SH-SY5Y (cell line): ENCODE measurements around the gene EFCAB8.

Experiments used
- GATA2 ChIP-seq: IDR thresholded peaks from 2 replicates; pipeline ENCODE4 v1.6.1; 2011; ENCODE audit warnings: mild to moderate bottlenecking, low read depth, low read length
- GATA3 ChIP-seq: IDR thresholded peaks from 2 replicates; pipeline ENCODE4 v1.6.1; 2011; ENCODE audit warnings: low read depth, mild to moderate bottlenecking, low read length, moderate library complexity

EFCAB8 gene

GRCh38 chr20:32991792-32992641, 133.3 kb downstream of the EFCAB8 start:
- TF ChIP-seq GATA2, result no peak

GRCh38 chr20:32993496-32994050, 134.8 kb downstream of the EFCAB8 start:
- TF ChIP-seq GATA2 (no peak), GATA3 (no peak)

- TF ChIP-seq GATA3 (no peak), GATA2 (no peak)
These were observed 137.1 kb downstream of the EFCAB8 start for GRCh38 chr20:32995802-32996201.

GRCh38 chr20:32997431-32997830, 138.7 kb downstream of the EFCAB8 start:
- TF ChIP-seq GATA3 (no peak), GATA2 (no peak)

- TF ChIP-seq GATA2 (no peak), GATA3 (no peak)
These were observed 141.0 kb downstream of the EFCAB8 start for GRCh38 chr20:32999603-33000250.

- no peak for TF ChIP-seq GATA2
- TF ChIP-seq GATA3, result no peak
These were observed 142.2 kb downstream of the EFCAB8 start for GRCh38 chr20:33000802-33001466.

- TF ChIP-seq GATA2 (no peak), GATA3 (no peak)
These were observed 143.5 kb downstream of the EFCAB8 start for GRCh38 chr20:33002087-33002808.

GRCh38 chr20:33004141-33004751, 145.5 kb downstream of the EFCAB8 start, which contains the start of gene SUN5:
TSS of gene SUN5 (minus strand) at chr20:33004433. CDS start at chr20:33004340, 93 bp downstream.
- TF ChIP-seq GATA2 (no peak), GATA3 (no peak)

GRCh38 chr20:33005132-33005566, 146.4 kb downstream of the EFCAB8 start:
- TF ChIP-seq GATA2, result no peak

- TF ChIP-seq GATA3 (no peak), GATA2 (no peak)
These were observed 147.4 kb downstream of the EFCAB8 start for GRCh38 chr20:33005908-33006775.

- no peak for TF ChIP-seq GATA2
- no peak for TF ChIP-seq GATA3
These were observed 148.2 kb downstream of the EFCAB8 start for GRCh38 chr20:33006776-33007375.

- TF ChIP-seq GATA2 (no peak), GATA3 (no peak)
These were observed 148.9 kb downstream of the EFCAB8 start, which contains the start of gene BPIFB2 for GRCh38 chr20:33007376-33008335. TSS of gene BPIFB2 (plus strand) at chr20:33007704. CDS start at chr20:33008575, 871 bp downstream.
